HG03520 (cell line): ENCODE results near the gene PSMC6.
"Not testable (repeated sequence)": the region's sequence is repeated elsewhere in the genome, so short reads cannot be mapped to it uniquely, and the experiment has no call there.

Experiments used
- ATAC-seq: cut with Tn5 transposase; IDR thresholded peaks from one replicate; pipeline ENCODE4 v1.9.1; 2021; ENCODE audit warnings: mild to moderate bottlenecking, moderate library complexity; ENCODE audit not compliant: unreplicated experiment

The PSMC6 gene

GRCh38 chr14:52716155-52716554, 9.2 kb downstream of the PSMC6 start:
- no peak for ATAC-seq

- ATAC-seq: no peak
Observed at GRCh38 chr14:52723514-52724359, 16.7 kb downstream of the PSMC6 start.

GRCh38 chr14:52724360-52724644, 17.3 kb downstream of the PSMC6 start:
- ATAC-seq: no peak

- ATAC-seq: not testable (repeated sequence)
Observed at GRCh38 chr14:52727509-52727908, 20.5 kb downstream of the PSMC6 start.

- ATAC-seq: not testable (repeated sequence)
Observed at GRCh38 chr14:52729035-52729434, 22.0 kb downstream of the PSMC6 start.

- ATAC-seq: no peak
Observed at GRCh38 chr14:52729585-52729924, 22.6 kb downstream of the PSMC6 start.

GRCh38 chr14:52729925-52730708, 23.1 kb downstream of the PSMC6 start, which contains the start of gene STYX:
Gene STYX, plus strand, starts transcription at chr14:52730166. Its CDS starts 309 bp downstream, at chr14:52730475.
- ATAC-seq: peak; percentile 87

GRCh38 chr14:52730709-52731111, 23.7 kb downstream of the PSMC6 start:
- ATAC-seq: no peak

- no peak for ATAC-seq
Observed at GRCh38 chr14:52733824-52734223, 26.8 kb downstream of the PSMC6 start.

GRCh38 chr14:52735921-52736489, 29.0 kb downstream of the PSMC6 start:
- ATAC-seq: no peak

- ATAC-seq: no peak
Observed at GRCh38 chr14:52738409-52738808, 31.4 kb downstream of the PSMC6 start.

GRCh38 chr14:52740751-52741150, 33.8 kb downstream of the PSMC6 start:
- no peak for ATAC-seq

GRCh38 chr14:52741865-52742264, 34.9 kb downstream of the PSMC6 start:
- ATAC-seq: no peak

- ATAC-seq: no peak
Observed at GRCh38 chr14:52748647-52749292, 41.8 kb downstream of the PSMC6 start.

- ATAC-seq: no peak
Observed at GRCh38 chr14:52755607-52756316, 48.8 kb downstream of the PSMC6 start.

- no peak for ATAC-seq
Observed at GRCh38 chr14:52759145-52759544, 52.1 kb downstream of the PSMC6 start.

GRCh38 chr14:52762923-52763322, 55.9 kb downstream of the PSMC6 start:
- ATAC-seq: not testable (repeated sequence)

GRCh38 chr14:52767058-52767833, 60.2 kb downstream of the PSMC6 start:
- no peak for ATAC-seq

- no peak for ATAC-seq
Observed at GRCh38 chr14:52769887-52770286, 62.9 kb downstream of the PSMC6 start.

- ATAC-seq: no peak
Observed at GRCh38 chr14:52776816-52777215, 69.8 kb downstream of the PSMC6 start.
